Measurements from ENCODE around the gene CCR5AS.
"Not testable (repeated sequence)": the region's sequence is repeated elsewhere in the genome, so short reads cannot be mapped to it uniquely, and the experiment has no call there.

CCR5AS gene

DNA sequence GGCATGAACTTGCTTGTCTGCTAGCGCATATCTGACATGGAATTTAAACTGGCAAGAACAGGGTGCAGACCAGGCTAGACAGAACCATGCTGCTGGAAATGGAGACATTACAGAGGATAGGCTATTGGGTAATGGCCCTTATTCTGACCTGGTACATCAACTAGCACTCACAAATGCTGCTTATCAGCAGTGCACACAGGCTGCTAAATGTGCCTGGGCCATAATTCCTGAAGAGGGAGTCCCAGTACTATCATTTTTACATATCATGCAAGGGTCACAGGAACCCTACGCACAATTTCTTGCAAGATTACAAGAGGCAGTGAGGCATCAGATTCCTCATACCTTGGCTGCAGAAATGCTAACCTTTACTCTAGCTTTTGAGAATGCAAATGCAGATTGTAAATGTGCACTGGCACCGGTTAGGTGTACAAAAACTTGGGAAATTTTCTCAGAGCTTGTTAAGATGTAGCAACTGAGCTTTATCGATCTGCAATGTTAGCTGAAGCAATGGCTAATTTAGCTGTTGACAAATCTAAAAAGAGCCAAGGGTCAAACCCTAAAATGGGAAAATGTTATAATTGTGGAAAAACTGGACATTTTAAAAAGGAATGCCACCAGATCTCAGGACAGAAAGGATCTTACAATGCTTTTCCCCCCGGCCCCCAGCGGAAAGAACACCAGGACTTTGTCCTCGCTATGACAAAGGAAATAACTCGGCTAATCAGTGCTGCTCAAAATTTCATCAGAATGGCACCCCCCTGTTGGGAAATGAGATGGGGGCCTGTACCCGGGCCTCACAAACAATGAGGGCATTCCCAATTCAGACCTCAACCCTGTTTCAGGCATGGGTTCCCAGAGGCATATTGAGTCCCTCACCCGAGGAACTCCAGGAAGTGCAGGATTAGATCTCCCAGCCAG, 21.3 kb upstream of the CCR5AS start:
- DNase-seq, result no peak

DNA sequence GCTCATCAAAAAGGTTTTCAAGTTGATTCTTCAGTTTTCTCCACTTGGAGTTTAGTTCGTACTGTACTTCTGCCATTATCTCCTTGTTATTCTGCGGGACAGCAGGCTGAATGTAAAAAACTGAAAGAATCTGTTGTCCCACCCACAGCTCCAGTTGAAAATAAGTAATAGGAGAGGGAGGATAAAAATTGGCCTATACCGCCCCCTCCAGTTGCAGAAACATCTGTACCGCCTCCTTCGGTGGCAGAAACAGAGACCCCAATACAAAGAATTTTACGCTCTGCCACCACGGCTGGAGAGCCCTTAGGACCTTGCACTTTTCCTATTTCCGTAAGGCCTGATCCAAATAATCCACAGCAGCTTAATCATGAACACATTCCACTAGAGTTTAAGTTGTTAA, 20.5 kb upstream of the CCR5AS start:
- not testable (repeated sequence) for DNase-seq

DNA sequence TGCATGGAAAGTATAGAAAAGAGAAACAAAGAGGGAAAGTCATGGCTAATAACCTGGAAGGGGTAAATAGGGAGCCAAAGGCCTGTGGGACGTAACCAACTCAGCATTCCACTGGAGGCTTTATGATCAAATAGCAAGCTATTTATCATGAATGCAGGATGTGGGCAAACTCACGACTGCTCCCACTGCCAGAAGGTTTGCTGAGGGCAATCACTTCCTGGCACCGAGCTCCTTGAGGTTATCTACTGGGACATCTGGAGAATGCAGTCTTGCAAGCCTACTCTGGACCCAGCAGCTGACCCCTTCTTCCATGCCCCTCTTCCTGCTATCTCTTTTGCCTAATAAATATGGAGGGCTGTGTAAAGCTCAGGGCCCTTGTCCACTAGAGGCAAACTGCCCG, 19.6 kb upstream of the CCR5AS start:
- DNase-seq, result not testable (repeated sequence)

DNA sequence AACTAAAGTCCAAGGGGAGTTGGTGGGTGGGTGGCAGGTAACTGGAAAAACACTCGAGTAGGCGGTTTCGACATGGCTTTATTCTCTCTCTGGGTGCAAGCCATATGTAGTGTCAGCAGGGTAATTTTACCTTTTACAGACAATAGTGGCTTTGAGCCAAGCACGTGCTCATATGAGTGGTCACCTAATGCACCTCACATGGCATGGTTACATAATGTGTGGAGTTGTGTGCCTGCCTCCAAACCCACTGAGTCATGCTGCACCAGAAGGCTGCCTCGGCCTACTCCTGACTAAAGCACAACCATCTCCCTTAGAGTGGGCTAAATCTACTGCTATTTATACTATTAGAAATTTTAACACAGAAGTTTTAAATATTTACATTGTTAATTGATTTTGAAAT, 16.7 kb upstream of the CCR5AS start:
- no peak for DNase-seq

DNA sequence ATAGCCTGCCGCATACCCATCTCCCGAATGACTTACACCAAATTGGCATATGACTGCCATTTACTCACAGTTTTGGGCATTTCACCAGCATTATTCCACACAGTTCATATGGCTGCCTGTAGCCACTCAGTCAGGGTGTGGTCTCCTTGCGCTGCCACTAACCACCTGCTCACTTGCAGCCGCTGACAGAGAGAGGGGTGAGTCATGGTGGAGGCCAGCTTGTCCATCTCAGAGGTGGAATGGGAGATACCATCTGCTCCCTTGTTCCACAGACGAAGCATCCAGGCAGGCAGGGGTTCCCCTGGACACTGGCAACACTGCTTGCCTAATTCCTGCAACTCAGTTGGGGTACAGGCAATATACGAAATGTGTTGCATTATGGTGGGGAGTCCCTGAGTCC, 15.8 kb upstream of the CCR5AS start:
- DNase-seq, result no peak

DNA sequence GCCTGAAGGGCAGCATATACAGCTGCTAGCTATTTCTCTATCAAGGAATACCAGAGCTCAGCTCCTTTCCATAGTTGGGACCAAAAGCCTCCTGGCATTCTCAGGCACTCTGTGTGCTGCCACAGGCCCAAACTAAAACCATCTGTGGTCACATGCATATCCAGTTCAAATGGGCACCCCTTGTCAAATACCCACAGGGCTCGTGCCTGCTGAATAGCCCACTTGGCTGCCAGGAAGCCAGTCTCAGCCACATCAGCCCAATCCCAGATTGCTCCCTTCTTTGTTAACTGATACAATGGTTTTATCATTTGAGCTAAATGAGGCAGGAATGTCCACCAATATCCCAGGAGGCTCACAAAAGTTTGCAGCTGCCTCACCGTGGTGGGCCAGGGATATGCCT, 14.1 kb upstream of the CCR5AS start:
- DNase-seq, result no peak

DNA sequence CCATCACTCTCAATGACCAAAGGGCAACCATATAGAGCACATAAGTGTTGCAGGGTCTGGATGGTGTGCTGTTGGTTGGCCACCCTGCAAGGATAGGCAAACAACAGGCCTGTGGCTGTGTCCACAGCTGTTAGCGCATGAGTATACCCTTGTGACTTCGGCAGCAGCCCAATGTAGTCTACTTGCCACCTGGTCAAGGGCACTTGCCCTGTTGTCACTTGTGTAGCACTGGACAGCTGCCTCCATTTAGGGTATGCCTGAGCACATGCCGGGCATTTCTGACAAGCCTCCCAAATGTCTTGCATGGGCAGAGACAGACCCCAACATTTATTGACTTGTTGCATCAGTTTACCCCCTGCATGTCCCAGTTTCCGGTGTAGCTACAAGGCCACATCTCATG, 12.9 kb upstream of the CCR5AS start:
- no peak for DNase-seq

DNA sequence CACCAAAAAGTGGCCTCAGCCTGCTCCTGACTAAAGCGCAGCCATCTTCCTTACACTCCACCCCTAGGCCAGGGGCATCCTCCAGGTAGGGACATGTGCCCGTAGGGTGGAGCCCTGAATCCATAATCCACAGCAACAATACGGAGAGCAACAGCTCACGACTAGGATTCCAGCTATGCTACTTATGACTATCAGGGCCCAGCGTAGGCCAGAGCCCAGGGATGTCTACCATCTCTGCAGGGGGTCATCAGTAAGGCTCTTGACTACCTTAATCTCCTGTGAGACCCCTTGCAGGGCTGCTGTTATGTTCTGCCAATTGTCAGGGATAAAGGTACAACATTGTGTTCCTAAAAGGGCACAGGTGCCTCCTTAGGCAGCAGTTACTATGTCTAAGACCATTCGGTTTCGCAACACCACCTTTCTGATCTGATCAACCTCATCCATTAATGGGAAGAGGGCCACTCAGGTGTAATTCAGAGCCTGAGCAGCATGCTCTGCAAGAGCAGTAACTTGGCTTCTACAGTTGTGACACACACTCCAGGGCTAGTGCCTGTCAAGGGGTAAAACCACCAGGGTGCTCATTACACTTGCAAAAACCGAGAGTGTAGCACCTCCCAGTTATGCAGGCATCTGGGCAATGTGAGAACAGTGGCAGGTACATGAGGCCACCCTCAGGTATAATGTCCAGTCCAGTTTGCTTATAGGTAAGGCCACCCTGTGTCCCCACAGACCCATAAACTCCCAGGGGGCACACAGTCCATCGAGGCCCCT, 11.2 kb upstream of the CCR5AS start:
- DNase-seq, result no peak

DNA sequence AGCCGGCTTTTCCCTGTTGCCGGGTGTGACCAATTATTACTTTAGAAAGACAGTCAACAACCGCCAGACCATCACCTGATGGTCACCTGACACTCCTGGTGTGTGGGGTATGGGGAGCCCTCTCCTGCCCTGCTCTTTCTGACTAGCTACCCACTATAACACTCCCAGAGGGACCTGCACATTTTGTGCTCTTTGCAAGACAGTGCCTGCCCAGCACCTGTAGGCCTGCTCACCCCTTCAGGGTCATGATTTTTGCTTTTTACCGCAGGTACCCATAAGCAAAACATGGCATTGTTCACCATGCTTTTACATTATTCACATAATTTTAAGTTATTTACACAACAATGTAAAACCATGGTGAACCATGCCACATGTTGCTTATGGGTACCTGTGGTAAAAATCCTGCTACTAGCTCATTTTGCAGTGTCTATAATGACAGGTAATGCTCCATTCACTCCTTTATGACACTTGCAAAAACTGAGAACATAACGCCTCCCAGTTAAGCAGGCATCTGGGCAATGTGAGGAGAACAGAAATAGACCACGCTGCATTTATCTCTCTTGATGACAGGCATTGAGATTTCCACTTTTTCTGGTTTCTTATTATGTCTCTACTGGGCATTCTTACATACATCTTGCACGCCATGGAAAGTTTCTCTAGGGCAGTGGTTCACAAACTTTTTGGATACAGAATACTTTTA, 10.1 kb upstream of the CCR5AS start:
- no peak for DNase-seq

DNA sequence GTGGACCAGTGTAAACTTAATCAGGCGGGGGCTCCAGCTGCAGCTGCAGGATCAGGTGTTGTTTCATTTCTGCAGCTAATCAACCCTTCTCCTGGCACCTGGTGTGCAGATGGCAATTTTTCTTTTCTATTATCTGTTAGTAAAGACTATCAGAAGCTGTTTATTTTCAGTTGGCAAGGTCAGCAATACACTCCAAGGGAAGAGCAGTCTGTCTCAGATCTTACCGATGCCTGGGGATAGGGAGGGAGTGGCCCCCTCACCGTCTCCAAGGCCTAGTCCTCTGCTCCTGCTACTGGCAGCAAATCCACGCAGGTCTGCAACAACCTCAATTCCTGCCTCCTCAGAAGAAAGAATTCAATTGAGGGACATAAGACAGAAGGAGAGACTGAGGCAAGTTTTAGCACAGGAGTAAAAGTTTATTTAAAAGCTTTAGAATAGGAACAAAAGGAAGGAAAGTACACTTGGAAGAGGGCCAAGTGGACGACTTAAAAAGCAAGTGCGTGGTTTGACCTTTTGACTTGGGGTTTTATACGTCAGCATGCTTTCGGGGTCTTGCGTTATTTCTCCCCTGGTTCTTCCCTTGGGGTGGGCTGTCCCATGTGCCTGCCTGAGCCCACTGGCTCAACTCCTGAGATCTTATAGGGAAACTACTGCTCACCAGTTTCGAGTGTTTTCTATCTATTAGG, 9.4 kb upstream of the CCR5AS start:
- DNase-seq, result no peak

DNA sequence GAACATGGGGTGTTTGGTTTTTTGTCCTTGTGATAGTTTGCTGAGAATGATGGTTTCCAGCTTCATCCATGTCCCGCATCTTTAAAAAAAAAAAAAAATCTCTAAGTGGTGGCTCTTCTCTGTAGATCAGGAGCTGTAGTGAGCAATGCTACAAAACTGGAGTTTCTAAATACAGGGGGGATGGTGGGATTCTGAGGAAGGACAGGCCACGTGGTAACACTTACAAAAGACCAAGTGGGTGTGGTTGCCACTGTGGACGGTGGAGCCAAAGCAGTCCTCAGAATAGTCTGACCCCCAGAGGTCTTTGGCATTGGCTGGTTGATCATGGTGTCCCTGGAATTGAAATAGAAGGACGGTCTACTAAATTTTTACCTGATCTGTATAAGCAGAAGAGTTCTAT, 7.9 kb upstream of the CCR5AS start:
- DNase-seq, result no peak

DNA sequence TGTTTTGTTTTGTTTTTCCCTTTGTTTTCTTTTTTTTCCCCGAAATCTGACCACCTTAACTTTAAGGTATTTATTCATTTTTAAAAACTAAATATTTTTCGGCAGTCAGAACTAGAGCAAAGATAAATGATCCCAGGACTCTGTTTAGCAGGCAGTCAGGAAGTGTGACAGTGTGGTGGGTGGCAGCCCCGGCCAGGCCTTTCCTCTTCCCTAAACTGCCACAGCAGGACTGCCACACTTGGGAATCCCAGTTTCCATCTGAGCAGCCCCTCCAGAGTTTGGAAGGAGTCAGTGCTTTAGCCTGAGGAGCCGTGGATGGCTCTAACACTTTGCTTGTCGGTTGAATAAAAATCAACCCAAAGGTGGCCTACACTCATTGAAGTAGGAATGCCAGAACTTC, 7.1 kb upstream of the CCR5AS start:
- DNase-seq, result no peak

DNA sequence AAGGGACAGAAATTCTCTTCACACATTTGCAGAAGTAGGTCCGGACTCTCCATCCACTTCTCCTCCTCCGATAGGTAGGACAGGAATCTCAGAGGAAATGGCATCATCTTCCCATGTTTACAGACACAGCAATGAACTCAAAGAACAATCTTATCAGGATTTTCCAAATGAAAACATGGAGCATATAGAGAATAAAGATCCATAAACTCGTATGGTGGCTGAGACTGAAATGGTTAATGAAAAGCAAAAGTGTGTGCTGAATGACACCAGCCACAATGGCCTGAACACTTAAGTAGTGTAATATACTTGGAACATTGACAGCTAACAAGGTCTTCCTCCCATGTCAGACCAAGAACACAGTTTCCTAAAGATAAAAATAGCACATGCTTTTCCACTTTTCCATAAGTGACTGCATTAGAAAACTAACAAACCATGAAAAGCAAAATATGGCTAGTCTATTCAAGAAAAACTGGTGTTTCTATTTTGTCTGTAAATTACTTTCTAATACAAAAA, 6.0 kb upstream of the CCR5AS start:
- DNase-seq, result no peak

DNA sequence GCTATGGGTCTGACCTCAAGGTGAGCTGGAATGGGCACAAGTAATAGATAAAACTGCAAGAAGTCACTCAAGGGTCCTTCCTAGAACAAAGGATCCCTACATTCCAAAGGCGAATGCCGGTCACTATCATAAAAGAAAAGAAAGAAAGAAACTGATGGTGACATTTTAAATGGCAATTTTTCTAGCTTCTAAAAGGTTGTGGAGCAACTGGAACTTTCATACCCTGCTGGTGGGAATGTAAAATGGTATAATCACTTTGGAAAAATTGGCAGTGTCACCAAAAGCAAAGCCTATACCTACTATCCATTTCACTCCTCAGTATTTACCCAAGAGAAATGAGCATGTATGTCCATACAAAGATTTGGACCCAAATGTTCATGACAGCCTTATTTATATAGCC, 4.4 kb upstream of the CCR5AS start:
- DNase-seq, result no peak

DNA sequence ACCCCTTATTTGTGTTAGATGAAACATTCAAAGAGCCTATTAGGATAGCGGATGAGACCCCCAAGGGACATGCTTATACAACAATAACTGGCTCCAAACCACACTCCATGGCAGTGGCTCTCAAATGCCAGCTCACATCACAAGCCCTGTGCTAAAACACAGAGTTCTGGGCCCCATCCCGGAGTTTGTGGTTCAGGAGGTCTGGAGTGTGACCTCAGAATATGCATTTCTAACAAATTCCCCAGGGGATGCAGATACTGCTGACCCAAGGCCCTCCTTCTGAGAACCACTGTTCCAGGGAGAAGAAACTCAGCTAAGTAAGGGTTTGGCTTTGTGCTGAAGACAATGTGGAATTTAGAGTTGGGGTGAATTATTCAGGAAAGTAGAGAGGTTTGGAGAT, 3.8 kb upstream of the CCR5AS start:
- no peak for DNase-seq

DNA sequence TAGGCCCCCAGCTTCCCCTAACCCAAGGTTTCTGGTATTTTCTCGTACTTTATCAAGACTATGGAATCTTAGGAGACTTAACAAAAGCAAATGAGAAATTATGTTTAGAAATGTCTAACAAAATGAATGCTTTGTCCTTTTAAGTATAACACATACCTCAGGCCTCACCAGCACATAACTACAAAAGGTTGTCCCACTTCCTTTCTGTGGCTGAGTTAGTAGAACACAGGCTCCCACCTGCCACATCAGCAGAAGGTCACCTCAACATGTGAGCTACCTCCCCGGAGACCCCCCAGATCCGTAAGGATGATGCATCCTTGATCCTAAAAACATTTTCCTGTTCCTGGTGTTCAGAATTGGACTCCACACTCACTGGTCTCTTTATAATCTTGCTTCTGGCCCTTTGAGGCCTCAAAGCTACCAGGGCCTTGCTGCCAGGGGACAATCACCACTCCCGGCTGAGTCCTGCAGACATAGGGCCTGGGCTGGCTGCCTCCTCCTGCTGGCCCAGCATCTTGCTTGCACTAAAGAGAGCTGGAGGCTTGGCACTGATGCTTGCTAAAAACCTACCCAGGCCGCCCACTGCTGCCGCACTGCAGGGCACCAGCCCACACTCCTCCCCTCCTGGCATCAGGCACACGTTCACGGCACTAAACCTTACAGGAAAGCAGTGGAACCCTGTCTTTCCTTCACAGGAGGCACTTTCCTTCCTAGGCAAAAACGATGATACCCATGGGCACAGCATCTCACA, 3.0 kb upstream of the CCR5AS start:
- no peak for DNase-seq

DNA sequence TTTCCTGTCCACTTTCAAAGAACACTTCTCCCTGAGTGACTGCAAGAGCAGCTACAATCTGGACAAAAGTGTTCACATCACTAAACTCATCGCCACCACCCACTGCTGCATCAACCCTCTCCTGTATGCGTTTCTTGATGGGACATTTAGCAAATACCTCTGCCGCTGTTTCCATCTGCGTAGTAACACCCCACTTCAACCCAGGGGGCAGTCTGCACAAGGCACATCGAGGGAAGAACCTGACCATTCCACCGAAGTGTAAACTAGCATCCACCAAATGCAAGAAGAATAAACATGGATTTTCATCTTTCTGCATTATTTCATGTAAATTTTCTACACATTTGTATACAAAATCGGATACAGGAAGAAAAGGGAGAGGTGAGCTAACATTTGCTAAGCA, 2.0 kb upstream of the CCR5AS start:
- no peak for DNase-seq

DNA sequence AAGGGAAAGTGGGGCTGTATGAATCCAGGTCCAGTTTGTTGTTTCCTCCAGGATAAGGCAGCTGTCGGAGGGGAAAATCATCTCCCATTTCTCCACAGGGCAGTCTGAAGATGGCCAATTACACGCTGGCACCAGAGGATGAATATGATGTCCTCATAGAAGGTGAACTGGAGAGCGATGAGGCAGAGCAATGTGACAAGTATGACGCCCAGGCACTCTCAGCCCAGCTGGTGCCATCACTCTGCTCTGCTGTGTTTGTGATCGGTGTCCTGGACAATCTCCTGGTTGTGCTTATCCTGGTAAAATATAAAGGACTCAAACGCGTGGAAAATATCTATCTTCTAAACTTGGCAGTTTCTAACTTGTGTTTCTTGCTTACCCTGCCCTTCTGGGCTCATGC, 1.1 kb upstream of the CCR5AS start:
- no peak for DNase-seq

DNA sequence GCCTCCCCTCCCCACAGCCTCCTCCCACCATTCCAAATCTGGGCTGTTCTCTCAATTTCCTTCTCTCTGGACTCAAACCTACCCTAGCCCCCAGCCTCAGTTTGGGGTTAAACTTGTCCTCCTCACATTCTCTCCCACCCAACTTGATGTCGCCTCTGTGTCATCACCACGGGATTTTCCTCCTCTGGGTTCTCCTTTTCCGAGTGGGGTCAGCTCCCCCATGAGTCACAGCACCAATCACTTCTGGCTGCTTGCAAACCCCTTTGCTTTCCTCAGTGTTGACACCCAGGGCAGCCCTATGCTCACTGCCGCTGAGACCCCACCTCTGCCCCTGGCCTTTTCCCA, 451 bp downstream of the CCR5AS start:
- DNase-seq, result no peak

DNA sequence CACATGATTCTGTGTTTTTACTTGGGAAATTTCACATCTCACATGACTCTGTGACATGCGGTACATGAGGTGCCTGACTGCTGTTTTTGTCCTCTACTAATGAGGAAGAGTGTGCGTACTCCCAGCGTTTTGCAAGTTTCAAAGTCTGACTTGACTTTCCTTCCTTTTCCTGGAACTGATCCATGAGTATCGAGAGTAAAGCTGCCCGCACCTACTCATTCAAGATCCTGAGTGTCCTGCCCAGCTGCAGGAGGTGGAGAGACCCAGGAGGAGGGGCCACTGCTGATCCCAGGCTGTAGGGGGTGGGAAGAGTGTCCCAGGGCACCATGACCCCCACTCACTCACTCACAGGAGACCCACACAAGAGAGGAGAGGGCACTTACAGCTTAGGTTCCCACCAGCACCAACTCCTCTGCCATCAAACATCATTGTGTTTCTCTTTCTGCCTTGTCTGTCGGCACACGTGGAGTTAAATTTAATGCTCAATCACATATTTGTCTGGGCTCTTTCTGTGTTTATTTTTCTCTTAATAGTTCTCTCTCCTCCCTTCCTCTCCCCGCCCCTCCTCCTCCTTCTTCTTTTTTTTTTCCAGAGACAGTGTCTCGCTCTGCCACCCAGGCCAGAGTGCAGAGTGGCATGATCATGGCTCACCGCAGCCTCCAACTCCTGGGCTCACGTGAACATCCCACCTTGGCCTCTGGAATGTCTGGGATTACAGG, 1.4 kb downstream of the CCR5AS start:
- DNase-seq, result no peak

DNA sequence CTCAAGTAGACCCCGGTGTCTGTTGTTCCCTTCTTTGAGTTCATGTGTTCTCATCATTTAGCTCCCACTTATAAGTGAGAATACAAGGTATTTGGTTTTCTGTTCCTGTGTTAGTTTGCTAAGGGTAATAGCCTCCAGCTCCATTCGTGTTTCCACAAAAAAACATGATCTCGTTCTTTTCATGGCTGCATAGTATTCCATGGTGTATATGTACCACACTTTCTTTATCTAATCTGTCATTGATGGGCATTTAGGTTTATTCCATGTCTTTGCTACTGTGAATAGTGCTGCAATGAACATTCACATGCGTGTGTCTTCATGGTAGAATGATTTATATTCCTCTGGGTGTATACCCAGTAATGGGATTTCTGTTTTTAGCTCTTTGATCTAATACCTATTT, 4.0 kb downstream of the CCR5AS start:
- DNase-seq, result not testable (repeated sequence)

DNA sequence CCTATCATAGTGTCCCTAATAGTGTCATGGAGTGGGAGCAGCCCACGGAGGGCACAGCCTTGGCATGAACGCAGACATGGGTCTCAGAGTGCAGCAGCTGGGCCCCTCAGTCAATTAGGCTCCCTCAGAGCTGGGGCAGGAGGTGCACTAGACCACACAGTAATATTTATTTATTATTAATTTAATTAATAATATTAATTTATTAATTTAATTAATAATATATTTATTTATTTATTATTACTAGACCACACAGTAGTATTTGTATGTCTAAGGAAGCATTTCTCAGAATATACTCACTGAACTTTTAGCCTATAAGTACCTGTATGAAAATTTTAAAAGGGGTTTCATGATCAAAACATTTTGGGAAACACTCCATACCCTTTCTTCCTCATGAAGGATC, 5.3 kb downstream of the CCR5AS start:
- no peak for DNase-seq

Measured in amniotic stem cell (primary cell).